GM19193 (cell line): ENCODE measurements around the gene MAT2A.

ENCODE experiments used
- POLR2A ChIP-seq: IDR thresholded peaks from 4 replicates; pipeline ENCODE4 v1.6.1; 2011; ENCODE audit not compliant: insufficient read depth, insufficient read length; ENCODE audit errors: extremely low read depth

The MAT2A gene

DNA sequence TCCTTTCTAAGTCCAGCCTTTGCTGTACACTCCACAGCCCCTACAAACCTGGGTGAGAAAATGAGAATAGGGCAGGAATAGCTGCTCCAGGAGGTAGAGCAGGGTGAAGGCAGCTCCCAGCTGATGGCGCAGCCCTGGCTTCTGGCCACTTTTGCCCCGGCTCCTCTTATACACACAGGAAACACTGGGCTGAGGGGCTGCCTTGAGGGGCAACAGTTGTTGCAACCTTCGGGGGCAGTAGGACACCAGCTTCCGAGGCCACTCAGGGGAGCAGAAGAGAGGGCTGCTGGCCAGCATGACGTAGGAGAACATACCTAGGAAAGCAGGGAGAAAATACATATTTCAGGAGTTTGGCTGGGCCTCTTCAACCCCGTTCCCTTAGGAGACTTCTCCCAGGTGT lies 14.2 kb downstream of the MAT2A start:
- TF ChIP-seq POLR2A = no peak

DNA sequence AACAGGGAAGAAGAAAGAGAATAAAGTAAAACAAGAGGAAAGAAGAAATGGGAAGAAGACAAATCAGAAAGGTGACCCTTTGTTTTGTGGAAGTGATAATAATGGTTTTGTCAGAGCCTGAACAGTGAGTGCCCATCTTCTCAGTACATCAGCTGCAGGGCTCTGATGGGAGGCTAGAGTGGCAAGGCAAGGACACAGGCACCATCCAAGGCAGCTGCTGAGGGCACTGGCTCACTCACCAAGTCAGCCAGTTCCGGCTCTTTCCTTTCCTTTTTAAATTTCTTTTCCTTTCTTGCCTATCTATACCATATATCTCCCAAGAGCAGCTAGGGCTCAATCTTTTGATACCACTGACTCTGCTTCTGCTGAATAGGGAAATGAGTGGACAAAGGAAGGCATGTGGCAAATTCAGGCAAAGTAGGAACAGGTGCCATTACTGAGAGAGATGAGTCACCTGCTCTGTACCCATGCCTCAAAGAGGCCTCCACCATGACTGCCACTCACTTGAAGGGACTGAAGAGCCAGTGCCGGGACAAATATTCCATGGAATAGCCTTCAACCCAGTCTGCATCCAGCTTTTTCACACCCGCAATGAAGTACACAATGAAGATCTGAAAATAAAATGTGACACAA lies 16.1 kb downstream of the MAT2A start:
- TF ChIP-seq POLR2A = no peak

DNA sequence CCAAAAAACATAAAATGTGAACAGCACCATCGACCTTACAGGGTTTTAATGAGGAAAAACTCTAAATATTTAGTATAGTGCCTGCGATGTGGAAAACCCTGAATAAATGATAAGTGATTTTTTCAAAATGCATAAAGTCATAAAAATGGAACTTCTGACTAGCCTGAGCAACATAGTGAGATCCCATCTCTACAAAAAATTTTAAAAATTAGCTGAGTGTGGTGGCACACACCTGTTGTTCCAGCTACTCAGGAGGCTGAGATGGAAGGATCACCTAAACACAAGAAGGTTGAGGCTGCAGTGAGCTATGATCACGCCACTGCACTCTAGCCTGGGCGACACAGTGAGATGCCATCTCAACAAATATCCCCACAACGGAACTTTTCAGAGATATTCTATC lies 18.2 kb downstream of the MAT2A start:
- TF ChIP-seq POLR2A = no peak

- no peak for TF ChIP-seq POLR2A
Observed at GRCh38 chr2:85558160-85558559, 19.2 kb downstream of the MAT2A start.

- TF ChIP-seq POLR2A = no peak
Observed at GRCh38 chr2:85560812-85561279, 21.9 kb downstream of the MAT2A start.

- peak; percentile 92 for TF ChIP-seq POLR2A
Observed at GRCh38 chr2:85561280-85562212, 22.6 kb downstream of the MAT2A start, which contains the start of gene GGCX. GGCX (minus strand) TSS chr2:85561493; CDS start chr2:85561428, 65 bp downstream.

- no peak for TF ChIP-seq POLR2A
Observed at GRCh38 chr2:85564144-85564563, 25.2 kb downstream of the MAT2A start.

- TF ChIP-seq POLR2A = no peak
Observed at GRCh38 chr2:85566265-85566664, 27.3 kb downstream of the MAT2A start.

DNA sequence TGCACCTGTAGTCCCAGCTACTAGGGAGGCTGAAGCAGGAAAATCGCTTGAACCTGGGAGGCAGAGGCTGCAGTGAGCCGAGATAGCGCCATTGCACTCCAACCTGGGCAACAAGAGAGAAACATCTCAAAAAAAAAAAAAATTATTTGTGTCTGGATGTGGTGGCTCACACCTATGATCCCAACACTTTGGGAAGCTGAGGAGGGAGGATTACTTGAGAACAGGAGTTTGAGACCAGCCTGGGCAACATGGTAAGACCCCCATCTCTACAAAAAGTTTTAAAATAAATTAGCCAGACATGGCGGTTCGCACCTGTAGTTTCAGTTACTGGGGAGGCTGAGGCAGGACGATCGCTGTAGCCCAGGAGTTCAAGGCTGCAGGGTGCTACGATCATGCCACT lies 36.8 kb downstream of the MAT2A start:
- no peak for TF ChIP-seq POLR2A

- no peak for TF ChIP-seq POLR2A
Observed at GRCh38 chr2:85577063-85577385, 38.1 kb downstream of the MAT2A start.

GRCh38 chr2:85577386-85578242 lies 38.6 kb downstream of the MAT2A start, which contains the start of gene VAMP8:
VAMP8 (plus strand) TSS chr2:85577586; CDS start chr2:85577647, 61 bp downstream.
- peak; percentile 62 for TF ChIP-seq POLR2A

- TF ChIP-seq POLR2A = no peak
Observed at GRCh38 chr2:85578243-85579180, 39.5 kb downstream of the MAT2A start.

DNA sequence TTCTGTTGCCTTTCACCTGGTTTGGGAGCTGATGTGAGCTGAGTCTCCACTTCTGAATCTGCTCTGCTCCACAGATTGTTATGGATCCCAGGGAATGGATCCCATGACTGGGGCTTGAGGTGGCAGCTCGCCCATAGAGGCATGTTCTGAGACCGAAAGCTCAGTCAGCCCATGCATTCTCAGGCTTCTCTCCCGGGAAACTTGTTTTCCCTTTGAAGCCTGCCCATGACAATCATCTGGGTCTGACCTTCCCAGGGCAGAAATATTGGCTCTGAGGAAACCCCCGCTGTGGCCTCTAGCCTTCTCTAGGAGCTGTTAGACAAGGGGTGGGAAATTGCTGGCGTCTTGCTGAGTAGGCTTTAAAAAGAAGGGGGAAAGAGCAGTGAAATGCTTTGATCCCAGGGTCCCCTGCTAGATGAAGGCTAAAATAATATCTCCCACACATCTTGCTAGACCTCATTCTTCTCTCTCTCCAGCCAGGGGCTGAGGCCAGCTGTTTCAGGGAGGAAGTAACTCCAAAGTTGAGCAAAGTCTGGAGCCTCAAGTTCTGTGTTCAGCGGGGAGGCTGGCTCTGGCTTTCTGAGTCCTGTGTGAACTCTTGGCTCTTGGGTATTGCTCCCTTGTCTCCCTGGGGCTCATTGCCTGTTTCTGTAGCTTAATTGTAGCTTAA lies 40.4 kb downstream of the MAT2A start:
- TF ChIP-seq POLR2A = no peak
